ENCODE measurements around the gene MYO3A. TPM values are rescaled to one million over a fixed set of nuclear protein-coding genes. Genes with fewer than 3 reads are reported as not detected.

The MYO3A gene
- total RNA-seq, 1 experiment from 2014 or later: not detected

DNA sequence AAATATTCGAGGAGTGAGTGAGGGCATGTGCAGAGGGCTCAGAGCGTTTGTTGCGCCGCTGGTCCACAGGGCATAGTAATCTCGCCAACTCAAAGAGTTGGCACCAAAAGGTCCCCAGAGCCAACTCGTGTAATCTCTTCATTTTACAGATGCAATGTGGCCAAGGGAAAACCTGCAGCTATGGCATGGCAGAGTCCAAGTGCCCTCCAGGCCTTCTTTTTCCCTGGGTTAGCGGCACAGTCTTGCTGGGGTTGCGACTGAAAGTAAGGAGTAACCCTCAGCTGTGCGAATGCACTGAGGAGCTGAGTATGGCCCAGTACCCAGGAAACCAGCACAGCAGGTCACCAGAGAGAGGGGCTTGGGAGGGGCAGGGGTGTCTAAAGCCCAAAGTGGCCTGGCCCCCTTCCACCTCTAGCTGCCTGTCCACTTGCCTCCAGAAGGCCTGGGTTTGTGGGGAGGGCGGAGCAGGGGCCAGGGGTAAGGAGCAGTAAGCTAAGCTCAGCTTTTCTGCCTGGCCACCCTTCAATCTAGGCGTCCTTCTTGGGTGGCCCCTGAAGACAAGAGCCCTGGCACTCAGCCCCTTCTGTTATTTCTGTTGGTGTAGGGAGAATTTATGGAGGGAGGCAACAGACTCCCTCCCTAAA is 279.2 kb downstream of the MYO3A start:
- DNase-seq (ENCODE audit: extremely low read depth, low read depth): no peak

DNA sequence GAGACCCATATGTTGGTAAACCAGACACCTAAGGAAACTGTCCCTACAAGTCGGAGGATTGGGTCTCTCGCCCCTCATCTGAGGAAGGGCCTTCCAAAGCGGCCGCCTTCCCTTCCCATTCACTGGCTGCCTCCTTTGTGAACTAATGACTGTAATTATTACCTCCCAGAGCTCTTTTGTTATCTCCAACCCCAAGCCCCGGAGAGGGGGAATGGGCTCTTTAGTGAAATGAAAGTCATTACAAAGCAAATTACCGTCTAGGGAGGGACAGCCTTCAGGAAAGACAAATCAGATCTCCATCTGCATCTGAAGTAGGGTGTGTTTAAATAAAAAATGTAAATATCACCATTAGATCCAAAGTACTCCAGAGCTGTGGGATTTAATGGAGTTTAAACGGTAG is 280.0 kb downstream of the MYO3A start:
- no peak for DNase-seq (ENCODE audit: extremely low read depth, low read depth)

DNA sequence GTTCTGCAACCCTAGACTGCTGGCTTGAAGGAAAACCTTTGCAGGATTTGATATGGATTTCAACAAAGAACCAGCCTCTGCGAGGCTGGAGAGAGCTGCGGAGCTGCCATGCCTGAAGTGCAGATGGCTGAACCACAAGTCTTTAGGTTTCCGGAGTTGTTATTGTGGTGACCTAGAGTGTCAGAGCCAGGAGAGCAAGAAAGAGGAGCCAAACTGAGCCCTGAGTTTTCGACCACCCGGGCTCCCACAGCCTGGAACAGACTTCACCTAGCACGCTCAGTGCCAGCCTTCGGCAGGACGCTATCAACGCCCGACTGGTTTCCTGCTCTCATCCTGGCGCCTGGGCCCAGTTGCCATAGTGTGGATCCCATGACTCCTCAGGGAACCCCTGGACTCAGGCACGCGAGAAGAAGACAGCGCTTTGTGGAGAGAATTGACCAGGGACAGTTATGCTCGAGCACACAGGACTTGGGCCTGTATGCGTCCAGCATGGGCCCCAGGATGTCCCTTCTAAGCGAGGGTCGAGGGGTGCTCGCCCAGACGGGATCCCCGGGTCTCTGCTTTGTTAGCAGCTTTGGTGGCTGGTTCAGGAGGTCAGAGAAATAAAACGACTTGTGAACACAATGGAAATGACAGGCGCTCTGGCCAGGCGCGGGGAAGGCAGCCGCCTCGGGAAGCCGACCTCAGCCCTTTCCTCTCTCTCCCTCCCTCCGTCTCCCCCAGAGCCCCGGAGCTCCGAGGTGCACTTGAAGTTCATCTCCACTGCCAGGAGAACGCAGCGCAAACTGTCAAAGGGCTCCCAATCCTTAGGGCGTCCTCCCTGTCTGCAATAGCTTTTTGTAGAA is 280.7 kb downstream of the MYO3A start:
- DNase-seq (ENCODE audit: extremely low read depth, low read depth): no peak

DNA sequence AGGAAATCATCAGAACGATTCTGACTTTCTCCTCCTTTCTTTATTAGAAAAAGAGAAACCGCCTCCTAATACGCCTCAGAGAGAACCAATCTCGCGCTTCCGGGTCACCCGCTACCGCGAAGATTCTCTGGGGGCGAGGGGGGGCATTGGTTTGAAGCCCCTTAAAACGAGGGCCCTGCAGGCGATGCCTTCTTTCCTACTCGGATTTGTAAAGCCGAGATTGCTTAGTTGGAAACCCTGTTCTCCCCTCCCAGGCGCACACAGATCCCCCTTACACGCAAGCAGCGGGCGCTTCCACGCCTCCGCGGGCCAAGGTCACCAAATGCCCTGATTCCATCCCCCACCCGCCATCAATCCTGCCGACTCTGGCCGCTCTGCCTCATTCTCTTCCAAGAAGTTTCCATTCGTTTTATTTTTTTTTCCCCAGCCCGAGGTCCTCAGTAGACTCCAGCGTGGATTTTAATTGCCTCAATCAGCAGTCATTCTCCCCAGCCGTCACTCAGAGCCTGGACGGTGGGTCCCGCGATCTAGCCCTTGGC is 281.4 kb downstream of the MYO3A start:
- no peak for DNase-seq (ENCODE audit: extremely low read depth, low read depth)

DNA sequence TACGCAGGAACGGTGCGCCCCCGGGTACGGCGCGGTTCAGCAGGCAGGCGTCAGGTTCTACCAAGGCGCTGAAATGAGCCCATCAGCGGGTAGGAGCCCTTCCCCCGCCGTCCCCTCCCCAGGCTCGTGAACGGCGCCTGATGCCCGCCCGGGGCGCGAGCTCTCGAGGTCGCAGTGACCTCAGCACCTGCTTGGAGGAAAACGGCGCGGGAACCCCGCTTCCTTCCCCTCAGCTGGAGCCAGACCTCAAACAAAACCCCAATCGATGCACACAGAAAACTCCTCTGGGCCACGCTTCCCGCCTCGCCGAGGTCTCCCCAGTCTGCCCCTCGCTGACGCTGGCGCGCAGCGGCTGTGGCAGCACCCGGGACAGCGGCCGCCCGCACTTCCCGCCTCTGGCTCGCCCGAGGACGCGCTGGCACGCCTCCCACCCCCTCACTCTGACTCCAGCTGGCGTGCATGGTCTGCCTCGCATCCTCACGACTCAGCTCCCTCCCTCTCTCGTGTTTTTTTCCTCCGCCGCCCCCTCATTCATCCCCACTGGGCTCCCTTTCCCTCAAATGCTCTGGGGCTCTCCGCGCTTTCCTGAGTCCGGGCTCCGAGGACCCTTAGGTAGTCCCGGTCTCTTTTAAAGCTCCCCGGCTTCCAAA is 282.0 kb downstream of the MYO3A start:
- no peak for DNase-seq (ENCODE audit: extremely low read depth, low read depth)

DNA sequence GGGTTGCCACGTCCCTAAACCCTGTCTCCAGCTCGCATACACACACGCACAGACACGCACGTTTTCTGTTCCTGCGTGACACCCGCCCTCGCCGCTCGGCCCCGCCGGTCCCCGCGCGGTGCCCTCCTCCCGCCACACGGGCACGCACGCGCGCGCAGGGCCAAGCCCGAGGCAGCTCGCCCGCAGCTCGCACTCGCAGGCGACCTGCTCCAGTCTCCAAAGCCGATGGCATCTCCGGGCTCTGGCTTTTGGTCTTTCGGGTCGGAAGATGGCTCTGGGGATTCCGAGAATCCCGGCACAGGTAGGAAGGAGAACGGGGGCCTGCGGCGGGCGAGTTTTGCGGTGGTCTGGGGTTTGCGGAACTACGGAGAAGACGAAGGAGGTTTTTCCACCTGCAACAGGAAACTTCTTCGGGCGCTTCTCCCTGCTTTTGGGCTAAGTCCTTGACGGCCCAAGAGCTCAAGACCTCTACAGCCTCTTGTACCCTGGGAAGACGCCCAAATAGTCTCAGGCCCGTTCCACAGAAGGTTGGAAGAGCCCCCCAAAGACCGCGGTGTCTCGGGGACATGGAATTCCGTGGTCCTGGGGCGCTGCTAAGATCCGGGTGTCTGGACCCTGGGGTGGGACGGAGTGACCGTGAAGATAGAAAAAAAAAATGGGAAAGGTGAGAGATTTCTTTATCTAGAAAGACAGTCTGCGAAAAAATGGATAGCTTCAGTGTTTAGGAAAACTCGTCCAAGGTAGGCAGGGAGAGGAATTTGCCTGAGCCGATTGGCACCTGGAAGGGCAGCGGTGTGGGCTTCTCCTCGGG is 282.8 kb downstream of the MYO3A start, which contains the start of gene GAD2:
TSS of gene GAD2 (plus strand) at position 190 of the 811 bp plus-strand sequence. CDS start at position 226, 36 bp downstream.
- DNase-seq (ENCODE audit: extremely low read depth, low read depth): no peak

DNA sequence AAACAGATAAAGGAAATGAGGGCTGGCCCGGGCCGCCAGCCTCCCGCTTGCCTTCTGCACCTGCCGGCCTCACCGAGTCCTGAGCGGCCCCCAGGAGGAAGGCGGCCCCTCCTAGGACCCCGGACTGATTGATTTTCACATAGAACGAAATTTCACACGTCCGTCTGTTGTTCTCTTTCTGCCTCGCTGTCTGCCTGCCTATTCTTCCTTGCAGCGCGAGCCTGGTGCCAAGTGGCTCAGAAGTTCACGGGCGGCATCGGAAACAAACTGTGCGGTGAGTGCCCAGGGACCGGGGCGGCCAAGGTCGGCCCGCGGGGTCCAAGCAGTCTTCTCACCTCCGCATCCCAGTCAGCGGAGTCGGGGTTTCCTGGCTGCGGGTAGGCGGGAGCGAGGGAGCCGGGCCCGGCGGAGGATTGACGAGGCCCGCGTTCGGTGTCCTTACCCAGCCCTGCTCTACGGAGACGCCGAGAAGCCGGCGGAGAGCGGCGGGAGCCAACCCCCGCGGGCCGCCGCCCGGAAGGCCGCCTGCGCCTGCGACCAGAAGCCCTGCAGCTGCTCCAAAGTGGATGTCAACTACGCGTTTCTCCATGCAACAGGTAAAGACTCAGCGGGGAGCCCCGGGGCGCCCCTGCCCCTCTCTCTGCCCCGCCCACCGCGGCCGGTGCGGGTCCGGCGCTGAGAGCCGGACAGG is 283.5 kb downstream of the MYO3A start:
- DNase-seq (ENCODE audit: extremely low read depth, low read depth): no peak

DNA sequence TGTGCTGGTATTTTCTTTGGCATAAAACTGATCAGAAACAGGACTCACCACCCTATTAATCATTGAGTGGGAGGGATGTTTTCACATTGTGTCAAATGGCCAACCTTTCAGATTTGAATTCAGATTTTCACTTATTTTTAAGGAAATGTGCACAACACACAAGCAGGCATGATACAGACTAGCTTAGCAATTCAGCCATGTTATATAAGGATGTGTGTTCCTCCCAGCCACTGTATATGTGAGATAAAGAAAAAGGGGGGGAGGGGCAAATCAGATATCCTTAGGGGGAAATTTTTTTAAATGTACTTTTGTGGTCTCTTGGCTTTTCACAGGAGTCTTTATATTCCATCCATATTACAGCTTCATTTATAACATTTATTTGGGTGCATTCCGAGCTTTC is 285.6 kb downstream of the MYO3A start:
- DNase-seq (ENCODE audit: extremely low read depth, low read depth): no peak

DNA sequence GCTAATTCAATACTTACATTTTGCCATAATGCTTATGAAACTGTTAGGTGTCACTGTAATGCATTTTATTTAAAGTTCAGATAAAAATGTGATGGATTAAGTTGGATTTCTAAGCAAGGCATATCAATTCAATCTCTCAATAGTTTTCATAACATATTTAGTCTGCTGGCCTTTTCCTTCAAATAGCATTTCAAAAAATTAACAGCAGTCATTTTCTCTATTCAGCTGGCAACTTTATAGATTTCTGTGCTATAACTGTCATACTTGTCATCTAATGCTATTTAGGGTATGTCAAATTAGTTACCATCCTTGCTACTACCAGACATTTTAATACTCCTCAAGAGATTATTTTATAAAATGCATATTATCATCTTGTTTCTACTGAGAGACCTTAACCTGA is 286.9 kb downstream of the MYO3A start:
- DNase-seq (ENCODE audit: extremely low read depth, low read depth): no peak

DNA sequence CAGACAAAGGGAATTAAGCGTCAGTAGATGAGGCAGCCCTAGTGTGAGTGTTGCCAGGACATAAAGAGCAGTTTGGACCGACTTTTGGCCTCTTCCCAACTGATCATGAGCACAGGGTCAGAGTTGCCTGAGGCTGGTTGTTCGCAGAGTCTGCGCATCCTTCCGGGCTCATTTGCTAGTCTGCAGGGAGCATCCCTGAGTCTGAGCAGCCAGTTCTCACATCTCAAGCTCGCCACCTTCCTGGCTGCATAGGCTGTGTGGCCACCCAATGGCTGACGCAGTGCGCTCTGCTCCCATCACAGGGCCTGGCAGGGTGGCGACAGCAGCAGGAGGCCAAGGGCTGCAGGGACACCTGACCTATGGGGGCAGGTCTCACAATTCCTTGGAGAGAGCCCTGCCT is 287.5 kb downstream of the MYO3A start:
- no peak for DNase-seq (ENCODE audit: extremely low read depth, low read depth)

DNA sequence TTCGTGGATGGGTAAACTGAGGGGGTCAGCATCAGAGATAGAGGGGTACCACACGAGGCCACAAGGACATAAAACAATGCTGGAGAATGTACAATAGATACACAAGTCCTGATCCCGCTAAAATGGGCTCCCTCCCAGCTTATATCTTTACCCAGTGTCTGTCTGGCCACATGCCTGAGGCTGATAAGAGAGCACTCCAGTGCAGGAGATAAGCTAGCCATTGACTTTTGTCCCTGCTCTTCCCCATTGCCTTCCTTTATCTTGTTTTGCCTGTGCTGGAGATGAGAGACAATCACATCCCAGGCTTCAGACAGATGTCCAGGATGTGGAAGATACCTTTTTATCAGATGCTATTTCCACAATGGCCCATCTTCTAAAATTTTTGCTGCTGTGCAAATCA is 288.5 kb downstream of the MYO3A start:
- DNase-seq (ENCODE audit: extremely low read depth, low read depth): no peak

DNA sequence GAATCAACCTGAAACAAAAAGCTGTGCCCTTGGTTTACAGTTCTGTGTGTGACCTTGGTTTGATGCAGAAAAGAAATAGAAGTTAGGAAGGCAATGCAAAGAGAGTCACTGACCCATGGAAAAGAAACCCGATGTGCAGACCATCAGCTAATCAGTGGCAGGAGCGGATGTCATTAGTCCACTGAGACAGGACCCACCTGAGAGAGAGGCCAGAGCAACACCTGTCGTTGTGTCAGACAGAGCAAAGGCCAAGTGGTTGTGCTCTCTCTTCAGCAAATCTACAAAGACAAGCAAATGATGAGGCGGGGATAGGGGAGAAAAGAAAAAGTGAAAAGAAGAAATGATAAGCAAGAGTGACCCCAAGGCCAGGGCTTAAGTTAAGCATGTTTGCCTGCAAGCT is 291.3 kb downstream of the MYO3A start:
- no peak for DNase-seq (ENCODE audit: extremely low read depth, low read depth)

DNA sequence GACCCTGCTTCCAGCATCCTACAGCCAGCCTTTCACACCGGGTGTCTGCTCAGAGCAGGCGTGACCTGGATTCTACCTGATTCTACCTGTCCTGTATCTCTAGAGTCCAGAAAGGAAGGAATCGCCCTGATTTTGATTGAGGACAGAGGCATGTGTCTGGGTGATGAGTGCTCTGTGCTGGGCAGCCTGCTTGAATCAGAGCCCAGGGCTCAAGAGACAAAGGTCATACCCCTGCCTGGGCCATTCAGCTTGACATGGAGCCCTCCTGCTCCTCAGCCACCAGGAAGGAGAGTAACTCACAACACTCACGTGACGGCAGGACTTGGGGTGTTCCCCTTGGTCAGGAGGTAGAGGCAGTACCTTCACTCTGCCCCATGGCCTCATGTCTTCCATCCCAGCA is 293.8 kb downstream of the MYO3A start:
- no peak for DNase-seq (ENCODE audit: extremely low read depth, low read depth)

DNA sequence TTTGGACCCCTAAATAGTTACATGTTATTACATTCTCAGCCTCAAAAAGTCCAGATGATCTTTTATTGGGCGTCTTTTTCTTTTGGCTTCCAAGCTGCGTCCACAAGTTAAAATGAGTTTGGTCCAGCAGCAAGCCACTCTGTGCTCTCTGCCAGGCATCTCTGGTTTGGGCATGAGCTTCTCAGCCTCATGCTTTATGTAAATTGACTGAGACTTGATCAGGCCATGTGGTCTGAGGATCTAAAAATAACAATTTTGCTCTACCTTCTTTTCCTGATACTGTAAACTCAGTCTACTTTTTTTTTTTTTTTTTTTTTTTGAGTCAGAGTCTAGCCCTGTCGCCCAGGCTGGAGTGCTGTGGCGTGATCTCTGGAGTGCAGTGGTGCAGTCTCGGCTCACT is 298.1 kb downstream of the MYO3A start:
- DNase-seq (ENCODE audit: extremely low read depth, low read depth): no peak

DNA sequence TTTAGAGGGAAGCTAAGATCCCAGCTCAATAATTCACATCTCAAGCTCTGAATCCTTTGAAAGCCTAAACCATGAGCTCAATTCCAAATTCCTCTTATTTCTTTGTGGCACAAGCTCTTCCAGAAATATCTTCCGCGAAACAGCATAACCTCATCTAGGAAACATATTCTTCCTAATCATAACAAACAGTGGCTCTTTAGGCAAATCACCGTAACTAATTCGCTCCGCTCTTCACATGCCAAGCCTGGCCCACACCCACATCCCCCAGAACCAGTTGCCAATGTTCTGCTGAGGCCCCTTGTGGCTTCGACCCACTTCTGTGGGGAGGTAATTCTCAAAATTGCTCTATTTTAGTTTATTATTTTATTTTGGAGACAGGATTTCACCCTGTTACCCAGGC is 301.7 kb downstream of the MYO3A start:
- no peak for DNase-seq (ENCODE audit: extremely low read depth, low read depth)

DNA sequence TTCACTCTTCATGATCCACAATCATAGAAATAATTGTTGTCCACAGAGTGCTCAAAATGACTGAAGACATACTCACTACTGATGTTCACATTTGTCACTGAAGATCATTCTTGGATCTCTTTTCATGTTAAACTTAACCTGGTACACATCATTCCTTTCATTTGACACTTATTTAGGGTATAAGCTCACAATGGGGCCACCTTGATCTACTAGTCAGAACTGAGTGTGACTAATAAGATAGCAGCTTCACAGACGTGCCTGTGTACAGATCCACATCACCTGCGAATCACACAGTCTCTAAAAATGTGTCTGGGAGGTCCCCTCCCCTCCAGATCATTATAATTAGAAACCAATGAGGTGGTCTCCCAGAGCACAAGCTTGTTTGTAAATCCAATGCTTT is 304.3 kb downstream of the MYO3A start:
- DNase-seq (ENCODE audit: extremely low read depth, low read depth): no peak

DNA sequence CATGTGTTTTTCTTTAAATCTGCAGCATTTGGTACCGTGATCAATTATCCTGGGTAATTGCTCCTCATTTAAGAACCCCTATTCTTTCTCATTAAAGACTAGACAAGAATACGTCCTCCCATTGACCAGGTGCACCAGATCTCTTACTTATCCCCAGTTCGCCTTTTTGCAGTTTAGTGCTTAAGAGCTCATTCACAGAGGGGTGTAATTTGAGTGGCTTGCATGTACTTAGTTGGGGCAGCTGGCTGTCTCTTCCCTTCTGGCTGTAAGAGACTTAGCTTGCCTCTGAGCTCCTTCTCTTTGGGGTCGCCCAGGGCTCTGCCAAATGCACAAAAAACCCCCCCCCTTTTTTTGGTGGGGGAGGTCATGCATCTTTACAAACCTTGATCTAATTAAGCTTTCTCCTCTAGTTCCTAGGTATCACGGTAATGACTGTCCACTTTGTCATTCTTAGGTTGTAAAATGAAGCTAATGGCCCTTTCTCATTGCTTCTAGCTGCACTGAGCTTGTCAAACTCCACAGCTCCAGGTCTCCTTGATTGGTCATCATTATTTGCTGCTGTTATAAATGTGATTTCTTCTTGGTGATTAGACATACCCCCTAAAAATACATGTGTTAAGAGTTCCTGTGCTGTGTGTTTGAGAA is 308.8 kb downstream of the MYO3A start:
- DNase-seq (ENCODE audit: extremely low read depth, low read depth): no peak

DNA sequence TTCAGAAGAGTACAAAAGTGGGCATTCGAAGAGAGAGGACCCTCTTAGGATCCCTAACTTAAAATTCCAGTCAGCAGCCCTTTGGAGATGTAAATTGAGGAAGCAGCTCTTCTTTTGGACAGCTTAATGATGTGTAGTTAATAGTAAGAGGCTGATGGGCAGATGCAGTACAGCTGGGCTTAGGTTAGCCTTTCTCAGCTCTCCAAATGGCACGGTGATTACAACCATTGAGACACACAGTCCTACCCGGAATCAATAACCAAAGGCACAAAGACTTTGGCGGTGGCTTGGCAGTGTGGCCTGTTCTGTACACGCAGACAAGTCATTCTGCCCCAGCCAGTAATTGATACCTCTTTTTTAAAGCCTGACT is 309.3 kb downstream of the MYO3A start:
- no peak for DNase-seq (ENCODE audit: extremely low read depth, low read depth)

DNA sequence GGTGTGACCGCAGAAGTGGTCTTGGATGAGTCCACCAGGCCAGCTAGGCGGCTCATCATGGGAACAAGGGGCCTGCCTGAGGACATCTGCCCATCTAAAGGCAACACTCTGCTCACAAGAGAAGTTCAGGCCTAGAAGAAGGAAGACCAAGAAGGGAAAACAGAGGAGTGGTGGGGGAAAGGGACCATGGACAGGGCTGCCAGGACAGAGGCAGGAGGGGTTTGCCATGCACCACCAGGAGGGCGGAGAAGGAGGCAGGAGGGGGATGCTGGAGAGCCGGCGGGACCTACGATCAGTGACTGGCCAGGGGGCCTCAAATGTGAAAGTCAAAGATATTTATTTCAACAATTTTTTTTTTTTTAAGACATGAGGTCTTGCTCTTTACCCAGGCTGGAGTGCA is 315.7 kb downstream of the MYO3A start:
- no peak for DNase-seq (ENCODE audit: extremely low read depth, low read depth)

DNA sequence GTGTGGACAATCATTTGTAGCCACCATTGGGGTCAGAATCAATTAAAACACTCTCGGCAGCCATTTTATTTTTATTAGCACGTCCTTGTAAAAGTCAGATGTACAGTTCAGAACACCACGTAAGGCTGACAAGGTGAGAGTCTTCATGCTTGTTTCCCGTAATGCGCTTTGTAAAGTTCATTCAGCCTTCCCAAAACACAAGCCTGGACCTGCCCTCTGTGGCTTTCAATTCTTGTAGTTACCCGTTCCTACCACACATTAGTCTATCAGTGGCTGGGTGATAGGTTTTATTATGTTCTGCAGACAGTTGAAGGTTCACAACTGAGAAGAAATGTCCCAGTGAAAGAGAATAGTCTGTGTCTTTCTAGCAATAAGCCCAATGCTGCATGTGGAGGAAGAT is 317.9 kb downstream of the MYO3A start:
- no peak for DNase-seq (ENCODE audit: extremely low read depth, low read depth)

All from NCI-H460 (cell line).